GM12892 (cell line): ENCODE results near the gene ZBTB20.

Experiments
- POLR2AphosphoS5 ChIP-seq: IDR thresholded peaks from 2 replicates; pipeline ENCODE4 v1.6.1; 2011; ENCODE audit warnings: low read depth, low read length, control low read depth
- TAF1 ChIP-seq: IDR thresholded peaks from 2 replicates; pipeline ENCODE4 v1.6.1; 2011; ENCODE audit warnings: low read depth, mild to moderate bottlenecking, control low read depth, low read length, borderline replicate concordance

DNA sequence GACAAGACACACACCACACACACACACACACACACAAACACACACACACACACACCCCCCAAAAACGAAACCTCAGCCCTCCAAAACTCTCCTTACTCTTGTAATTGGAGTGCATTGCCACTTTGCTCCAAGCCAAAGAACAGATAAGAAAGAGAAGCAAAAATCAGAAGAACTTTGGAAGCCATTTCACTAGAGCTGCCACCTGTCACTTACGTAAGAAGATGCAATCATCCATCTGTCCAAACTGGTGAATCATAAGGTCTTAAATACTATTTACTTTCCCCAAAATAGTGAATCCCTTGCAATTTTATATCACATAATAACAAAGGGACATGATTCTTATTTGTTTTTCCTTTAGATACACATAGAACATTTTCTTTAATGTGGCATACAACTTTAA lies 285.4 kb downstream of the ZBTB20 start:
- no peak for TF ChIP-seq TAF1
- TF ChIP-seq POLR2AphosphoS5: no peak
